ENCODE measurements around the gene SCN9A.
"Not testable (repeated sequence)": the region's sequence is repeated elsewhere in the genome, so short reads cannot be mapped to it uniquely, and the experiment has no call there.

Gene SCN9A

GRCh38 chr2:166223298-166223697 lies 152.4 kb downstream of the SCN9A start:
- Mint-ChIP-seq H3K4me1 (no peaks in the 10 kb centered on the region), H3K9me3 (no peaks in the 10 kb centered on the region), H3K27me3 (no peaks in the 10 kb centered on the region), H3K27ac (ENCODE audit: low read depth) (no peak overlapping the region), H3K4me3 (no peak overlapping the region), H3K36me3 (ENCODE audit: insufficient read depth) (no peaks in the 10 kb centered on the region)
- no peak for DNase-seq (ENCODE audit: low spot score in 2 of 2)
- no peak for ATAC-seq (replicated peaks; ENCODE audit: extremely low read depth, poor library complexity, severe bottlenecking)

GRCh38 chr2:166211079-166211478 lies 164.7 kb downstream of the SCN9A start:
- H3K27me3 Mint-ChIP-seq = no peaks in the 10 kb centered on the region
- DNase-seq (ENCODE audit: low spot score in 2 of 2) (no peak), ATAC-seq (replicated peaks; ENCODE audit: extremely low read depth, poor library complexity, severe bottlenecking) (no peak)
- H3K27ac Mint-ChIP-seq (ENCODE audit: low read depth) = no peak overlapping the region
- no peak overlapping the region for H3K4me3 Mint-ChIP-seq
- no peaks in the 10 kb centered on the region for H3K36me3 Mint-ChIP-seq (ENCODE audit: insufficient read depth)
- peaks cover 27% of the 10 kb centered on the region for H3K9me3 Mint-ChIP-seq
- H3K4me1 Mint-ChIP-seq = no peaks in the 10 kb centered on the region

GRCh38 chr2:166209944-166210343 lies 165.8 kb downstream of the SCN9A start:
- not testable (repeated sequence) for H3K4me3 Mint-ChIP-seq; ATAC-seq (replicated peaks; ENCODE audit: extremely low read depth, poor library complexity, severe bottlenecking); H3K36me3 Mint-ChIP-seq (ENCODE audit: insufficient read depth); H3K4me1 Mint-ChIP-seq; H3K27me3 Mint-ChIP-seq; H3K27ac Mint-ChIP-seq (ENCODE audit: low read depth); DNase-seq (ENCODE audit: low spot score in 2 of 2)
- peaks cover 24% of the 10 kb centered on the region for H3K9me3 Mint-ChIP-seq

GRCh38 chr2:166209367-166209766 lies 166.4 kb downstream of the SCN9A start:
- not testable (repeated sequence) for ATAC-seq (replicated peaks; ENCODE audit: extremely low read depth, poor library complexity, severe bottlenecking); H3K4me3 Mint-ChIP-seq; H3K36me3 Mint-ChIP-seq (ENCODE audit: insufficient read depth); H3K27ac Mint-ChIP-seq (ENCODE audit: low read depth); H3K4me1 Mint-ChIP-seq; DNase-seq (ENCODE audit: low spot score in 2 of 2); H3K27me3 Mint-ChIP-seq
- peaks cover 21% of the 10 kb centered on the region for H3K9me3 Mint-ChIP-seq

GRCh38 chr2:166206153-166206552 lies 169.6 kb downstream of the SCN9A start:
- not testable (repeated sequence) for H3K36me3 Mint-ChIP-seq (ENCODE audit: insufficient read depth); ATAC-seq (replicated peaks; ENCODE audit: extremely low read depth, poor library complexity, severe bottlenecking); H3K27me3 Mint-ChIP-seq; H3K27ac Mint-ChIP-seq (ENCODE audit: low read depth); DNase-seq (ENCODE audit: low spot score in 2 of 2); H3K4me1 Mint-ChIP-seq; H3K4me3 Mint-ChIP-seq
- H3K9me3 Mint-ChIP-seq = peaks cover 11% of the 10 kb centered on the region

- H3K36me3 Mint-ChIP-seq (ENCODE audit: insufficient read depth) = no peaks in the 10 kb centered on the region
- ATAC-seq (replicated peaks; ENCODE audit: extremely low read depth, poor library complexity, severe bottlenecking) = no peak
- DNase-seq (ENCODE audit: low spot score in 2 of 2) = no peak
- no peak overlapping the region for H3K4me3 Mint-ChIP-seq
- no peaks in the 10 kb centered on the region for H3K27me3 Mint-ChIP-seq
- no peak overlapping the region for H3K27ac Mint-ChIP-seq (ENCODE audit: low read depth)
- peaks cover 10% of the 10 kb centered on the region for H3K9me3 Mint-ChIP-seq
- no peaks in the 10 kb centered on the region for H3K4me1 Mint-ChIP-seq
Measured at GRCh38 chr2:166202778-166203177, 173.0 kb downstream of the SCN9A start.

- Mint-ChIP-seq H3K9me3 (peaks cover 10% of the 10 kb centered on the region), H3K27me3 (no peaks in the 10 kb centered on the region), H3K36me3 (ENCODE audit: insufficient read depth) (no peaks in the 10 kb centered on the region), H3K4me1 (no peaks in the 10 kb centered on the region), H3K4me3 (no peak overlapping the region), H3K27ac (ENCODE audit: low read depth) (no peak overlapping the region)
- no peak for ATAC-seq (replicated peaks; ENCODE audit: extremely low read depth, poor library complexity, severe bottlenecking)
- no peak for DNase-seq (ENCODE audit: low spot score in 2 of 2)
Measured at GRCh38 chr2:166197446-166197845, 178.3 kb downstream of the SCN9A start.

GRCh38 chr2:166193407-166193806 lies 182.3 kb downstream of the SCN9A start:
- Mint-ChIP-seq H3K27me3 (no peaks in the 10 kb centered on the region), H3K9me3 (peaks cover 1% of the 10 kb centered on the region), H3K4me1 (no peaks in the 10 kb centered on the region), H3K36me3 (ENCODE audit: insufficient read depth) (no peaks in the 10 kb centered on the region), H3K4me3 (no peak overlapping the region), H3K27ac (ENCODE audit: low read depth) (no peak overlapping the region)
- DNase-seq (ENCODE audit: low spot score in 2 of 2) (no peak), ATAC-seq (replicated peaks; ENCODE audit: extremely low read depth, poor library complexity, severe bottlenecking) (no peak)

GRCh38 chr2:166188084-166188483 lies 187.7 kb downstream of the SCN9A start:
- no peaks in the 10 kb centered on the region for H3K4me1 Mint-ChIP-seq
- H3K27me3 Mint-ChIP-seq = no peaks in the 10 kb centered on the region
- no peak for ATAC-seq (replicated peaks; ENCODE audit: extremely low read depth, poor library complexity, severe bottlenecking)
- no peak overlapping the region for H3K27ac Mint-ChIP-seq (ENCODE audit: low read depth)
- H3K36me3 Mint-ChIP-seq (ENCODE audit: insufficient read depth) = no peaks in the 10 kb centered on the region
- no peak for DNase-seq (ENCODE audit: low spot score in 2 of 2)
- no peak overlapping the region for H3K4me3 Mint-ChIP-seq
- H3K9me3 Mint-ChIP-seq = no peaks in the 10 kb centered on the region

GRCh38 chr2:166184789-166185188 lies 191.0 kb downstream of the SCN9A start:
- no peak overlapping the region for H3K4me3 Mint-ChIP-seq
- ATAC-seq (replicated peaks; ENCODE audit: extremely low read depth, poor library complexity, severe bottlenecking) (no peak), DNase-seq (ENCODE audit: low spot score in 2 of 2) (no peak)
- no peaks in the 10 kb centered on the region for H3K4me1 Mint-ChIP-seq
- H3K27ac Mint-ChIP-seq (ENCODE audit: low read depth) = no peak overlapping the region
- H3K27me3 Mint-ChIP-seq = no peaks in the 10 kb centered on the region
- no peaks in the 10 kb centered on the region for H3K36me3 Mint-ChIP-seq (ENCODE audit: insufficient read depth)
- H3K9me3 Mint-ChIP-seq = no peaks in the 10 kb centered on the region

GRCh38 chr2:166181813-166182154 lies 194.0 kb downstream of the SCN9A start:
- Mint-ChIP-seq H3K27ac (ENCODE audit: low read depth) (no peak overlapping the region), H3K4me1 (no peaks in the 10 kb centered on the region), H3K27me3 (no peaks in the 10 kb centered on the region), H3K36me3 (ENCODE audit: insufficient read depth) (no peaks in the 10 kb centered on the region), H3K9me3 (no peaks in the 10 kb centered on the region), H3K4me3 (no peak overlapping the region)
- DNase-seq (ENCODE audit: low spot score in 2 of 2) = no peak
- ATAC-seq (replicated peaks; ENCODE audit: extremely low read depth, poor library complexity, severe bottlenecking) = no peak

GRCh38 chr2:166180951-166181812 lies 194.6 kb downstream of the SCN9A start:
- H3K4me3 Mint-ChIP-seq = no peak overlapping the region
- no peaks in the 10 kb centered on the region for H3K36me3 Mint-ChIP-seq (ENCODE audit: insufficient read depth)
- no peak for DNase-seq (ENCODE audit: low spot score in 2 of 2)
- no peaks in the 10 kb centered on the region for H3K4me1 Mint-ChIP-seq
- ATAC-seq (replicated peaks; ENCODE audit: extremely low read depth, poor library complexity, severe bottlenecking) = no peak
- no peak overlapping the region for H3K27ac Mint-ChIP-seq (ENCODE audit: low read depth)
- no peaks in the 10 kb centered on the region for H3K9me3 Mint-ChIP-seq
- H3K27me3 Mint-ChIP-seq = no peaks in the 10 kb centered on the region

GRCh38 chr2:166179201-166179600 lies 196.5 kb downstream of the SCN9A start:
- Mint-ChIP-seq H3K36me3 (ENCODE audit: insufficient read depth) (no peaks in the 10 kb centered on the region), H3K4me1 (no peaks in the 10 kb centered on the region), H3K27ac (ENCODE audit: low read depth) (no peak overlapping the region), H3K27me3 (no peaks in the 10 kb centered on the region), H3K4me3 (no peak overlapping the region), H3K9me3 (no peaks in the 10 kb centered on the region)
- ATAC-seq (replicated peaks; ENCODE audit: extremely low read depth, poor library complexity, severe bottlenecking) (no peak), DNase-seq (ENCODE audit: low spot score in 2 of 2) (no peak)

Measured in central memory CD8-positive, alpha-beta T cell (primary cell).